Left lung (tissue), 10 donors: ENCODE measurements around the gene CMTM8. TPM values are rescaled to one million over a fixed set of nuclear protein-coding genes. Genes with fewer than 3 reads are reported as not detected.

ENCODE experiments used
- ATAC-seq: fragments of 200-7000 bp; cut with Tn5 transposase; one replicate; pipeline ENCODE4 v1.9.1; 2020; ENCODE audit warnings: moderate library complexity
- DNase-seq, 4 donors: peaks; one replicate each; pipeline ENCODE4 v3.0.0-alpha.2; 2013 to 2020
- H3K27ac ChIP-seq, 2 donors: fragments of 200-600 bp; sonication (generic) in 1 of 2; one replicate each; pipeline versions ENCODE4 v1.5.0 to v1.8.0; 2020 to 2021
- H3K27me3 ChIP-seq, 2 donors: fragments of 200-600 bp; sonication (generic) in 1 of 2; one replicate each; pipeline versions ENCODE4 v1.5.0 to v1.8.0; 2020 to 2021
- H3K36me3 ChIP-seq, 2 donors: fragments of 200-600 bp; sonication (generic) in 1 of 2; one replicate each; pipeline versions ENCODE4 v1.5.0 to v1.8.0; 2020 to 2021
- H3K4me1 ChIP-seq, 2 donors: fragments of 200-600 bp; one replicate each; pipeline ENCODE4 v1.8.0; 2021
- H3K4me3 ChIP-seq, 2 donors: fragments of 200-600 bp; sonication (generic) in 1 of 2; one replicate each; pipeline versions ENCODE4 v1.5.0 to v1.8.0; 2020 to 2021; ENCODE audit warnings: mild to moderate bottlenecking in 1 of 2
- H3K9me3 ChIP-seq, 2 donors: fragments of 200-600 bp; sonication (generic) in 1 of 2; one replicate each; pipeline versions ENCODE4 v1.5.0 to v1.8.0; 2020 to 2021
- intact Hi-C, 2 donors: fragments of 100-400 bp; cut with DNase I; formaldehyde crosslinking; loops; one replicate each; pipeline versions ENCODE4 v1.11.2 to v1.14.2; 2022
- polyA plus RNA-seq, 6 donors: library from polyadenylated mRNA; unstranded; fragments of 120-200 nt; gene quantifications; one replicate each; pipeline ENCODE4 v1.2.1, GENCODE V29; 2013; ENCODE audit not compliant: insufficient read length in 6 of 6
- total RNA-seq, 2 donors: library from RNA; stranded (reverse); fragmentation: NEBNext Ultra II Directional; extraction: Animal tissue kit (Norgen Biotek cat#: 25700); gene quantifications; one replicate each; pipeline ENCODE4 v1.2.1, GENCODE V29; 2021
- TF ChIP-seq, protein P1 (sequence below), 2 donors: fragments of 200-600 bp; sonication (generic) in 1 of 2; IDR thresholded peaks; one replicate each; pipeline versions ENCODE4 v1.5.0 to v1.8.0; 2021; ENCODE audit warnings: antibody characterized with exemption in 2 of 2
- donor health status: DM: no; HTN: yes; CAD: no.
- donor health status: DM: no; HTN: no; CAD: no.

CMTM8 gene
- total and polyA plus RNA-seq, 8 donors = 12.0 to 20.0 (median 12.6) TPM

DNA sequence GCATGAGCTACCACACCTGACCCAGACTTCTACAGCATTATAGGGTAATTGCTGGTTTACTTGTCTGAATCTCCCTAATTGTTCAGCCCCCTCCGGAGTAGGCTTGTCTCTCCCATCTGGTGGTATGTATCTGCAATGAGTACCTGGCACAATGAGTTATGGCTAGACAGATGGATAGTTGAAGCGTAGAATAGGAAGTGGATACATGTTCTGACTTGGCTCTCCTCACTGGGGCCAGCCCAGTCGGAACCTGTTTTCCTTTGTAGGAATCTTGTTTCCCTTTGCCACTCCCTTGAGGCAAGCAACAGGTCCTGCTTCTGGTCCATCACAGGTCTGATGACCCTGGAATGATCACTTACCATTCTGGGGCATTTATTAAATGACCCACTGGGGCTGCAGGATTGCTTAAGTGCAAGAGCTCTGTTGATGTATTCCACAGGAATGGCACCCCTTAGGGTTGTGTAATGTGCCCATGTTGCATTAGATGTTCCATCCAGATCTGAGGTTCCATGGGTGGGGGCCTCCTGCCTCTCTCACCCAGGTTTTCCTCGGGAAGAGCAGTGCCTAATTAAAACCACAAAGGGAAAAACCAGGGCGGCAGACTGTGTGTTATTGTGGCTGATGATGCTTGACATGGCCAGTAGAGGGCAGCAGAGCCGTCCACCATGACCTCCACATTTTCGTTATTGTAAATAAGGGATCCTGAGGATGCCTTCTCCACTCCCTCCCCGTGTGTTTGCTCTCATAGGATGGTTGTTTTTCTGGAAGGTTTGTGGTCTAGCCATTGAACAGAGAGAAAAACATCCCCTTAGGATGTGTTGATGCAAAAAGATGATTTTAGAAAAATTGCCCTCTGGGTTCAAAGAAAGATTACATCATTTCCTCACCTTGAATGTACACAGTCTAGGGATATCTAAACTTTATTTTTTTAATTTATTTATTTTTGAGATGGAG, 58.0 kb downstream of the CMTM8 start:
- Histone ChIP-seq H3K36me3 (no peaks in the 10 kb centered on the region), H3K4me3 (no peak overlapping the region), H3K27me3 (no peaks in the 10 kb centered on the region), H3K4me1 (peaks cover 0 to 23% of the 10 kb centered on the region in 2 donors), H3K9me3 (no peaks in the 10 kb centered on the region), H3K27ac (no peak overlapping the region)
- TF ChIP-seq, protein P1, sequence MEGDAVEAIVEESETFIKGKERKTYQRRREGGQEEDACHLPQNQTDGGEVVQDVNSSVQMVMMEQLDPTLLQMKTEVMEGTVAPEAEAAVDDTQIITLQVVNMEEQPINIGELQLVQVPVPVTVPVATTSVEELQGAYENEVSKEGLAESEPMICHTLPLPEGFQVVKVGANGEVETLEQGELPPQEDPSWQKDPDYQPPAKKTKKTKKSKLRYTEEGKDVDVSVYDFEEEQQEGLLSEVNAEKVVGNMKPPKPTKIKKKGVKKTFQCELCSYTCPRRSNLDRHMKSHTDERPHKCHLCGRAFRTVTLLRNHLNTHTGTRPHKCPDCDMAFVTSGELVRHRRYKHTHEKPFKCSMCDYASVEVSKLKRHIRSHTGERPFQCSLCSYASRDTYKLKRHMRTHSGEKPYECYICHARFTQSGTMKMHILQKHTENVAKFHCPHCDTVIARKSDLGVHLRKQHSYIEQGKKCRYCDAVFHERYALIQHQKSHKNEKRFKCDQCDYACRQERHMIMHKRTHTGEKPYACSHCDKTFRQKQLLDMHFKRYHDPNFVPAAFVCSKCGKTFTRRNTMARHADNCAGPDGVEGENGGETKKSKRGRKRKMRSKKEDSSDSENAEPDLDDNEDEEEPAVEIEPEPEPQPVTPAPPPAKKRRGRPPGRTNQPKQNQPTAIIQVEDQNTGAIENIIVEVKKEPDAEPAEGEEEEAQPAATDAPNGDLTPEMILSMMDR (IDR thresholded peaks at IDR 0.05) = peak; percentile 79 to 81
- intact Hi-C loops = loop anchor here in 1 of 2 donors (10.0 kb wide), 1 partner anchor 122 kb away; no protein-coding TSS in a partner anchor
- ATAC-seq = peak; percentile 91
- peak in 3 of 4 donors; percentile 49 to 75 (median 58) for DNase-seq

DNA sequence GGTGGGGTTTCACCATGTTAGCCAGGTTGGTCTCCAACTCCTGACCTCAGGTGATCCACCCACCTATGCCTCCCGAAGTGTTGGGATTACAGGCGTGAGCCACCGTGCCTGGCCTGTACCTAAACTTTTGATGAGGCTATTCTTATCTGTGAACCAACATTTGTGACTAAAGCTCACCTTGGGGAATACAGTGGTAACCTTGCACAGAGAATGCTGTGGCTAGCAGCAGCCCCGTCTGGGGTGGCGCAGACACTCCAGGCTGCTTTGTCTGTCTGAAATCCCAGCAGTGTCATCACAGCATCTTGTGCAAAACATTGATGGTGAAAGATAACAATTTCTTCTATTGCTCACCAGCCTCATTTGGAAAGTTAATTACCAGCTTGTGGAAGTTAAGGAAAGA, 58.9 kb downstream of the CMTM8 start:
- TF ChIP-seq, protein P1 (IDR thresholded peaks at IDR 0.05) = no peak
- ATAC-seq = no peak

GRCh38 chr3:32301426-32301825, 62.9 kb downstream of the CMTM8 start:
- ATAC-seq (no peak), DNase-seq (no peak)
- Histone ChIP-seq H3K27me3 (no peaks in the 10 kb centered on the region), H3K36me3 (no peaks in the 10 kb centered on the region), H3K27ac (no peak overlapping the region), H3K4me3 (no peak overlapping the region), H3K9me3 (no peaks in the 10 kb centered on the region), H3K4me1 (peaks cover 16 to 31% of the 10 kb centered on the region in 2 donors)
- intact Hi-C loops = no loop called here
- TF ChIP-seq, protein P1 (IDR thresholded peaks at IDR 0.05) = no peak

More for the DNA sequence above, 58.9 kb downstream of the CMTM8 start:
- Histone ChIP-seq H3K9me3 (no peaks in the 10 kb centered on the region), H3K27me3 (no peaks in the 10 kb centered on the region), H3K4me3 (no peak overlapping the region), H3K27ac (no peak overlapping the region), H3K36me3 (no peaks in the 10 kb centered on the region), H3K4me1 (peaks cover 0 to 21% of the 10 kb centered on the region in 2 donors)
- intact Hi-C loops = loop anchor here in 1 of 2 donors (10.0 kb wide), 1 partner anchor 123 kb away; no protein-coding TSS in a partner anchor
- no peak for DNase-seq

DNA sequence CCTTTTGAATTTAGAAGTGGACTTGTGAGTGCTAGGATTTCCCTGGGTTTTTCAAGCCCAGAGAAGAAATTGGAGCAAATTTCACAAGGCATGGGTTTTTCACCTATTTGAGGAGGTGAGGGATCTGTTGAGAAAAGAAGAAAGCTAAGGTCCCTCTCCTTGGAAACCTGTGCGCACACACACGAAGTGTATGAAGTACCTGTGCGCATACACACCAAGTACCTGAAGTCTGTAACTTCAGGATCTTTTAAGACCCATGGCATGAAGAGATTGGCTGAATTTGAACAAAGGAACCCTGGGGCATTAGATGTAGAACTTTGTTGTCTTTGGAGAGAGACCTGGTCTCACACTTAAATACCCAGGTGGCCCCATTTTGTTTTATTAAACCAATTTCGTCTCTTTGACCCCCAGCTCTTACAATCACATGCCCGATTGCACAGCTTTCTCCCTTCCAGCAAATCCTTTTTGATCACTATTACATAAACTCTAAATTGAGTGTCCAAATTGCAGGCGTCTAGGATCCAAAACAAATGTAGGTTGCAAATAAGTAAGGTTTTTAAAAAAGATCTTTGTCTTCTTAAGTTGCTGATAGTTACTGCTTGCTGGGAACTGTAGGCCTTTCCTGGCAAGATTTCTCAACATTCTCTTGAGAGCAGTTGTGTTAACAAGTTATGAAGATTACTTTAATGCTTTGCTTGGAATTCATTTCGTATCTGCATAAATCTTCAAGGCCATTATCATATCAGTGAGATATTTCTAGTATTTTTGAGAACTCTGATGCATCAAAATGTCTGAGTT, 64.3 kb downstream of the CMTM8 start:
- intact Hi-C loops = no loop called here
- no peak overlapping the region for H3K4me3 ChIP-seq
- TF ChIP-seq, protein P1 (IDR thresholded peaks at IDR 0.05) = no peak
- H3K4me1 ChIP-seq = peaks cover 16 to 19% of the 10 kb centered on the region in 2 donors
- DNase-seq (peak in 2 of 4 donors; percentile 59 to 84), ATAC-seq (peak; percentile 72)
- no peaks in the 10 kb centered on the region for H3K9me3 ChIP-seq
- H3K36me3 ChIP-seq = no peaks in the 10 kb centered on the region
- H3K27ac ChIP-seq = peak overlapping the region; percentile 58 to 60
- no peaks in the 10 kb centered on the region for H3K27me3 ChIP-seq
